Mesothelial cell of epicardium (in vitro differentiated cells): Measurements from ENCODE around the gene NUDCD2. TPM values are rescaled to one million over a fixed set of nuclear protein-coding genes. Genes with fewer than 3 reads are reported as not detected.

Experiments used
- DNase-seq, 2 experiments: peaks; one replicate each; pipeline ENCODE4 v3.0.0; 2021; ENCODE audit warnings: low spot score in 2 of 2; ENCODE audit not compliant: unreplicated experiment in 2 of 2
- H3K27ac Mint-ChIP-seq: 2 replicates; pipeline ENCODE4 v1.8.0; 2021; ENCODE audit warnings: mixed read lengths
- H3K27me3 Mint-ChIP-seq: 2 replicates; pipeline ENCODE4 v1.8.0; 2021; ENCODE audit warnings: low read depth, mixed read lengths
- H3K36me3 Mint-ChIP-seq: 2 replicates; pipeline ENCODE4 v1.8.0; 2021; ENCODE audit warnings: mixed read lengths
- H3K4me1 Mint-ChIP-seq: 2 replicates; pipeline ENCODE4 v1.8.0; 2021; ENCODE audit warnings: mixed read lengths
- H3K4me3 Mint-ChIP-seq: 2 replicates; pipeline ENCODE4 v1.8.0; 2021; ENCODE audit warnings: mild to moderate bottlenecking, moderate library complexity, mixed read lengths
- H3K9me3 Mint-ChIP-seq: 2 replicates; pipeline ENCODE4 v1.8.0; 2021; ENCODE audit warnings: mixed read lengths
- CTCF ChIP-seq: fragments of 200-600 bp; sonication (generic); IDR thresholded peaks from one replicate; pipeline ENCODE4 v1.5.0; 2021; ENCODE audit warnings: antibody characterized with exemption; ENCODE audit not compliant: unreplicated experiment
- total RNA-seq: library from RNA; stranded (reverse); gene quantifications from 3 replicates; pipeline ENCODE4 v1.2.1, GENCODE V29; 2021

The NUDCD2 gene
- total RNA-seq, 1 donor from 2014 or later: 32.1 TPM

- no peaks in the 10 kb centered on the region for H3K27me3 Mint-ChIP-seq
- peaks cover 8% of the 10 kb centered on the region for H3K36me3 Mint-ChIP-seq
- H3K4me3 Mint-ChIP-seq: no peak overlapping the region
- no peaks in the 10 kb centered on the region for H3K9me3 Mint-ChIP-seq
- peak overlapping the region; percentile 67 for H3K27ac Mint-ChIP-seq
- DNase-seq: no peak
- H3K4me1 Mint-ChIP-seq: peaks cover 10% of the 10 kb centered on the region
- TF ChIP-seq CTCF: no peak
Measured at GRCh38 chr5:163478126-163478981, 18.5 kb upstream of the NUDCD2 start.

- H3K27ac Mint-ChIP-seq: no peak overlapping the region
- H3K9me3 Mint-ChIP-seq: no peaks in the 10 kb centered on the region
- peaks cover 10% of the 10 kb centered on the region for H3K4me1 Mint-ChIP-seq
- H3K4me3 Mint-ChIP-seq: no peak overlapping the region
- H3K27me3 Mint-ChIP-seq: no peaks in the 10 kb centered on the region
- no peak for DNase-seq
- no peak for TF ChIP-seq CTCF
- peaks cover 10% of the 10 kb centered on the region for H3K36me3 Mint-ChIP-seq
Measured at GRCh38 chr5:163475411-163475810, 15.5 kb upstream of the NUDCD2 start.

- peak; percentile 28 for TF ChIP-seq CTCF
- no peak for DNase-seq
- Mint-ChIP-seq H3K27me3 (no peaks in the 10 kb centered on the region), H3K36me3 (peaks cover 14% of the 10 kb centered on the region), H3K4me1 (peaks cover 7% of the 10 kb centered on the region), H3K27ac (no peak overlapping the region), H3K9me3 (no peaks in the 10 kb centered on the region), H3K4me3 (no peak overlapping the region)
Measured at GRCh38 chr5:163473635-163474243, 13.8 kb upstream of the NUDCD2 start.

- Mint-ChIP-seq H3K27me3 (no peaks in the 10 kb centered on the region), H3K27ac (no peak overlapping the region), H3K36me3 (peaks cover 11% of the 10 kb centered on the region), H3K9me3 (no peaks in the 10 kb centered on the region), H3K4me1 (peaks cover 6% of the 10 kb centered on the region), H3K4me3 (no peak overlapping the region)
- DNase-seq: no peak
- no peak for TF ChIP-seq CTCF
Measured at GRCh38 chr5:163467682-163468081, 7.8 kb upstream of the NUDCD2 start.

- no peak for TF ChIP-seq CTCF
- no peak for DNase-seq
Measured at GRCh38 chr5:163463063-163463435, 3.1 kb upstream of the NUDCD2 start.

More at GRCh38 chr5:163463063-163463435, 3.1 kb upstream of the NUDCD2 start:
- H3K27ac Mint-ChIP-seq: no peak overlapping the region
- H3K4me1 Mint-ChIP-seq: peaks cover 24% of the 10 kb centered on the region
- peaks cover 3% of the 10 kb centered on the region for H3K36me3 Mint-ChIP-seq
- H3K9me3 Mint-ChIP-seq: no peaks in the 10 kb centered on the region
- no peak overlapping the region for H3K4me3 Mint-ChIP-seq
- no peaks in the 10 kb centered on the region for H3K27me3 Mint-ChIP-seq
